RKO (cell line): Measurements from ENCODE around the gene SLC37A2.

ENCODE experiments used
- DNase-seq: peaks from one replicate; pipeline ENCODE4 v3.0.0-alpha.2; 2016; ENCODE audit warnings: low spot score

SLC37A2 gene

GRCh38 chr11:125071435-125071834 lies 8.3 kb downstream of the SLC37A2 start:
- DNase-seq = no peak

GRCh38 chr11:125071846-125072217 lies 8.7 kb downstream of the SLC37A2 start:
- DNase-seq = no peak

- DNase-seq = no peak
These were observed 9.3 kb downstream of the SLC37A2 start for GRCh38 chr11:125072218-125072960.

- DNase-seq = no peak
These were observed 10.0 kb downstream of the SLC37A2 start for GRCh38 chr11:125072961-125073590.

- DNase-seq = no peak
These were observed 10.7 kb downstream of the SLC37A2 start for GRCh38 chr11:125073616-125074483.

- no peak for DNase-seq
These were observed 11.6 kb downstream of the SLC37A2 start for GRCh38 chr11:125074511-125075241.

- DNase-seq = no peak
These were observed 12.1 kb downstream of the SLC37A2 start for GRCh38 chr11:125075242-125075625.

GRCh38 chr11:125075900-125076317 lies 12.8 kb downstream of the SLC37A2 start:
- DNase-seq = no peak

- no peak for DNase-seq
These were observed 13.4 kb downstream of the SLC37A2 start for GRCh38 chr11:125076378-125076945.

- DNase-seq = no peak
These were observed 14.9 kb downstream of the SLC37A2 start for GRCh38 chr11:125078016-125078415.

- no peak for DNase-seq
These were observed 15.5 kb downstream of the SLC37A2 start for GRCh38 chr11:125078516-125079140.

GRCh38 chr11:125079151-125079877 lies 16.2 kb downstream of the SLC37A2 start:
- no peak for DNase-seq

GRCh38 chr11:125079878-125080530 lies 16.9 kb downstream of the SLC37A2 start:
- DNase-seq = no peak

GRCh38 chr11:125080531-125080911 lies 17.4 kb downstream of the SLC37A2 start:
- no peak for DNase-seq

- no peak for DNase-seq
These were observed 18.1 kb downstream of the SLC37A2 start for GRCh38 chr11:125081098-125081798.

GRCh38 chr11:125082040-125082439 lies 18.9 kb downstream of the SLC37A2 start:
- DNase-seq = no peak

- no peak for DNase-seq
These were observed 19.7 kb downstream of the SLC37A2 start for GRCh38 chr11:125082611-125083311.

- DNase-seq = no peak
These were observed 20.4 kb downstream of the SLC37A2 start for GRCh38 chr11:125083312-125084056.
